SK-N-SH (cell line): Measurements from ENCODE around the gene DNAJC21. TPM values are rescaled to one million over a fixed set of nuclear protein-coding genes. Genes with fewer than 3 reads are reported as not detected.

Source experiments
- CTCF ChIA-PET: fragments of 300-600, 350-600 bp; formaldehyde crosslinking; extraction: SDS; loops from one replicate; lab custom pipeline; 2021; lab: Yijun Ruan, JAX
- POLR2A ChIA-PET: fragments of 350-600 bp; sonication (Branson Sonifier 250); formaldehyde crosslinking; extraction: SDS; loops from one replicate; lab custom pipeline; 2020; ENCODE audit warnings: antibody characterized with exemption, inconsistent platforms; lab: Yijun Ruan, JAX
- DNase-seq: peaks from one replicate; pipeline ENCODE4 v3.0.0; 2012
- H2AFZ ChIP-seq: fragments of 200-600 bp; sonication (generic); 2 replicates; pipeline ENCODE4 v1.8.1; 2016; ENCODE audit warnings: antibody characterized with exemption, mild to moderate bottlenecking, low read depth
- H3F3A ChIP-seq: fragments of 200-600 bp; sonication (generic); replicated peaks from 2 replicates; pipeline ENCODE3; 2016; ENCODE audit warnings: antibody characterized with exemption, mild to moderate bottlenecking; ENCODE audit not compliant: insufficient read depth
- H3K27ac ChIP-seq, 2 experiments: fragments of 200-500 bp in 1 of 2; fragments of 200-600 bp in 1 of 2; sonication (Bioruptor generic) in 1 of 2; sonication (generic), shearing (Covaris generic) in 1 of 2; 2 replicates each; pipeline versions ENCODE4 v1.5.1 to v1.6.1; 2014 to 2016; ENCODE audit warnings: low read depth in 2 of 2, inconsistent platforms in 1 of 2, low read length in 1 of 2, mild to moderate bottlenecking in 1 of 2, mixed read lengths in 1 of 2
- H3K27me3 ChIP-seq: fragments of 200-600 bp; sonication (generic), shearing (Covaris generic); 2 replicates; pipeline ENCODE4 v1.6.1; 2016; ENCODE audit warnings: mixed run types; ENCODE audit not compliant: insufficient read depth
- H3K36me3 ChIP-seq, 2 experiments: fragments of 200-500 bp in 1 of 2; fragments of 200-600 bp in 1 of 2; sonication (Bioruptor generic) in 1 of 2; sonication (generic) in 1 of 2; replicated peaks in 1 of 2; 2 replicates each; pipeline versions ENCODE3 to v1.5.1; 2014 to 2016; ENCODE audit warnings: low read length in 1 of 2, mild to moderate bottlenecking in 1 of 2; ENCODE audit not compliant: insufficient read depth in 2 of 2, control insufficient read depth in 1 of 2
- H3K4me1 ChIP-seq, 2 experiments: fragments of 200-500 bp in 1 of 2; fragments of 200-600 bp in 1 of 2; sonication (Bioruptor generic) in 1 of 2; sonication (generic), shearing (Covaris generic) in 1 of 2; 2 replicates each; pipeline versions ENCODE4 v1.5.1 to v1.6.1; 2014 to 2016; ENCODE audit warnings: low read depth in 1 of 2, low read length in 1 of 2, mixed run types in 1 of 2; ENCODE audit not compliant: insufficient read depth in 2 of 2, control insufficient read depth in 1 of 2
- H3K4me2 ChIP-seq: fragments of 200-600 bp; sonication (generic), shearing (Covaris generic); 2 replicates; pipeline ENCODE4 v1.6.1; 2017; ENCODE audit warnings: mixed run types
- H3K4me3 ChIP-seq, 2 experiments: fragments of 200-500 bp in 1 of 2; fragments of 200-600 bp in 1 of 2; sonication (Bioruptor generic) in 1 of 2; sonication (generic), shearing (Covaris generic) in 1 of 2; 2 replicates each; pipeline versions ENCODE4 v1.5.1 to v1.8.1; 2014 to 2016; ENCODE audit warnings: low read depth in 2 of 2, inconsistent platforms in 1 of 2, low read length in 1 of 2, mild to moderate bottlenecking in 1 of 2, mixed read lengths in 1 of 2, moderate library complexity in 1 of 2
- H3K79me2 ChIP-seq: fragments of 200-600 bp; sonication (generic); 2 replicates; pipeline ENCODE4 v1.8.1; 2017; ENCODE audit warnings: mild to moderate bottlenecking; ENCODE audit not compliant: insufficient read depth
- H3K9ac ChIP-seq: fragments of 200-600 bp; sonication (generic); 2 replicates; pipeline ENCODE4 v1.6.1; 2017; ENCODE audit warnings: mixed run types
- H3K9me2 ChIP-seq: fragments of 200-600 bp; sonication (generic); 2 replicates; pipeline ENCODE4 v1.6.1; 2017; ENCODE audit warnings: mixed run types
- H3K9me3 ChIP-seq: fragments of 200-600 bp; sonication (generic); 2 replicates; pipeline ENCODE4 v1.6.1; 2017; ENCODE audit warnings: mixed run types, mild to moderate bottlenecking, moderate library complexity
- H4K20me1 ChIP-seq: fragments of 200-600 bp; sonication (generic); 2 replicates; pipeline ENCODE4 v1.6.1; 2017; ENCODE audit warnings: mild to moderate bottlenecking, mixed run types; ENCODE audit not compliant: insufficient read depth
- CHD2 ChIP-seq: fragments of 150-350 bp; IDR thresholded peaks from 2 replicates; pipeline ENCODE4 v1.6.1; 2018; ENCODE audit warnings: low read length; ENCODE audit not compliant: partially characterized antibody
- EP300 ChIP-seq, 2 experiments: IDR thresholded peaks; 2 replicates each; pipeline versions ENCODE4 v1.4.0 to v1.6.1; 2012; ENCODE audit warnings: borderline replicate concordance in 1 of 2, low read depth in 1 of 2, low read length in 1 of 2
- EZH2phosphoT487 ChIP-seq: fragments of 200-600 bp; sonication (generic); IDR thresholded peaks from 2 replicates; pipeline ENCODE4 v1.6.1; 2017; ENCODE audit warnings: low read depth, mixed run types, mild to moderate bottlenecking, antibody characterized with exemption, moderate library complexity, borderline replicate concordance
- FOXJ3 ChIP-seq: sonication (generic); formaldehyde crosslinking; IDR thresholded peaks from 2 replicates; pipeline ENCODE4 v1.5.1; 2020; ENCODE audit warnings: mild to moderate bottlenecking, missing genetic modification reagents
- FOXM1 ChIP-seq: IDR thresholded peaks from 2 replicates; pipeline ENCODE4 v1.4.0; 2012; ENCODE audit warnings: low read depth, mild to moderate bottlenecking
- GABPA ChIP-seq: IDR thresholded peaks from 2 replicates; pipeline ENCODE4 v1.4.0; 2012; ENCODE audit warnings: low read depth, mild to moderate bottlenecking
- GATA2 ChIP-seq: sonication (generic); formaldehyde crosslinking; IDR thresholded peaks from 2 replicates; pipeline ENCODE4 v1.5.0; 2020; ENCODE audit warnings: mild to moderate bottlenecking, missing genetic modification reagents
- MEF2A ChIP-seq: IDR thresholded peaks from 2 replicates; pipeline ENCODE4 v1.4.0; 2012; ENCODE audit warnings: low read depth, borderline replicate concordance
- NFIC ChIP-seq: IDR thresholded peaks from 2 replicates; pipeline ENCODE4 v1.4.0; 2012; ENCODE audit warnings: borderline replicate concordance
- POLR2AphosphoS5 ChIP-seq: IDR thresholded peaks from 2 replicates; pipeline ENCODE4 v1.6.1; 2012; ENCODE audit warnings: low read depth, low read length
- RAD21 ChIP-seq: IDR thresholded peaks from 2 replicates; pipeline ENCODE4 v1.6.1; 2012; ENCODE audit warnings: mild to moderate bottlenecking, low read length
- RCOR1 ChIP-seq: fragments of 150-350 bp; IDR thresholded peaks from 2 replicates; pipeline ENCODE4 v1.6.1; 2017; ENCODE audit warnings: antibody characterized with exemption, low read length
- SIN3A ChIP-seq: IDR thresholded peaks from 2 replicates; pipeline ENCODE4 v1.6.1; 2012; ENCODE audit warnings: low read depth, mild to moderate bottlenecking, low read length, moderate library complexity, borderline replicate concordance
- SMC3 ChIP-seq: IDR thresholded peaks from 2 replicates; pipeline ENCODE4 v1.6.1; 2012; ENCODE audit warnings: low read depth, low read length, improper control_type of control experiment
- TAF1 ChIP-seq: IDR thresholded peaks from 2 replicates; pipeline ENCODE4 v1.6.1; 2012; ENCODE audit warnings: low read depth, mild to moderate bottlenecking, low read length, moderate library complexity, borderline replicate concordance
- TCF12 ChIP-seq: IDR thresholded peaks from 2 replicates; pipeline ENCODE4 v1.4.0; 2012
- TEAD4 ChIP-seq: IDR thresholded peaks from 2 replicates; pipeline ENCODE4 v1.4.0; 2012; ENCODE audit warnings: mild to moderate bottlenecking, borderline replicate concordance; ENCODE audit not compliant: insufficient read depth
- YY1 ChIP-seq: IDR thresholded peaks from 2 replicates; pipeline ENCODE4 v1.4.0; 2012; ENCODE audit warnings: low read depth, mild to moderate bottlenecking
- WGBS: methylation state at CpG from one replicate; pipeline ENCODE4 v1.1.6; 2017; ENCODE audit warnings: low lambda C conversion rate; 5-methylcytosine and 5-hydroxymethylcytosine counted together
- polyA plus RNA-seq, 3 experiments: library from polyadenylated mRNA; depleted of rRNA; stranded (reverse); fragments of >200 nt; gene quantifications; 2 replicates each; pipeline ENCODE4 v1.2.3, GENCODE V29; 2012
- TF ChIP-seq, protein P1 (sequence below): IDR thresholded peaks from 2 replicates; pipeline ENCODE4 v1.6.1; 2012; ENCODE audit warnings: mild to moderate bottlenecking, low read depth, low read length, moderate library complexity
- TF ChIP-seq, protein P2 (sequence below): IDR thresholded peaks from 2 replicates; pipeline ENCODE4; 2012
- TF ChIP-seq, protein P3 (sequence below): IDR thresholded peaks from 2 replicates; pipeline ENCODE4 v1.4.0; 2012; ENCODE audit warnings: low read depth
- TF ChIP-seq, protein P4 (sequence below): fragments of 150-350 bp; IDR thresholded peaks from 2 replicates; pipeline ENCODE4 v1.6.1; 2016; ENCODE audit warnings: mild to moderate bottlenecking, low read depth, low read length

Gene DNAJC21
- polyA plus RNA-seq, 1 of the 3 experiments (the other 2 are of a cell fraction), result 8.8 TPM

DNA sequence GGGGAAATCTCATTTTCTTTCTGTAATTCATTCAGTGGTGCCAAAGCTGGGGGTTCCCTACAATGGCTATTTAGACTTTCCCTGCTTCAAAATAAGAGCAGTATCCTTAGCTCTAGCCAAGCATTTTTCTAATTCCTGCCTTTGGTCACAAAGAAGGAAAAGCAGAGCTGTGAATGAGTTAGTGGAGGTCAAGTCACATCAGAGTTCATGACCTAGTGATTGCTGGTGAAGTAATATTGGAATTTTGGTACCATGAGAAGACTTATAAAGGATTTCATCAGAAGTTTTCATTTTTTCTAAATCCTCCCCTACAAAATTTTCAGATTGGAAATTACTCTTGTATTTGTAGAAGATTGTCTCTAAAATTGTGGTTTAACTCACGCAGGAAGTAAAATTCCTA is 28.0 kb downstream of the DNAJC21 start:
- H2AFZ ChIP-seq, result no peak overlapping the region
- no peak overlapping the region for H3K27ac ChIP-seq
- CTCF ChIA-PET, result interaction anchor here (0.6 to 2.2 kb wide), 10 partner anchors 14 to 466 kb away, joined by 3 to 11 read pairs (median 4); no protein-coding TSS in a partner anchor
- no peaks in the 10 kb centered on the region for H3K27me3 ChIP-seq
- TF ChIP-seq NFIC, result no peak
- TF ChIP-seq, protein P1, sequence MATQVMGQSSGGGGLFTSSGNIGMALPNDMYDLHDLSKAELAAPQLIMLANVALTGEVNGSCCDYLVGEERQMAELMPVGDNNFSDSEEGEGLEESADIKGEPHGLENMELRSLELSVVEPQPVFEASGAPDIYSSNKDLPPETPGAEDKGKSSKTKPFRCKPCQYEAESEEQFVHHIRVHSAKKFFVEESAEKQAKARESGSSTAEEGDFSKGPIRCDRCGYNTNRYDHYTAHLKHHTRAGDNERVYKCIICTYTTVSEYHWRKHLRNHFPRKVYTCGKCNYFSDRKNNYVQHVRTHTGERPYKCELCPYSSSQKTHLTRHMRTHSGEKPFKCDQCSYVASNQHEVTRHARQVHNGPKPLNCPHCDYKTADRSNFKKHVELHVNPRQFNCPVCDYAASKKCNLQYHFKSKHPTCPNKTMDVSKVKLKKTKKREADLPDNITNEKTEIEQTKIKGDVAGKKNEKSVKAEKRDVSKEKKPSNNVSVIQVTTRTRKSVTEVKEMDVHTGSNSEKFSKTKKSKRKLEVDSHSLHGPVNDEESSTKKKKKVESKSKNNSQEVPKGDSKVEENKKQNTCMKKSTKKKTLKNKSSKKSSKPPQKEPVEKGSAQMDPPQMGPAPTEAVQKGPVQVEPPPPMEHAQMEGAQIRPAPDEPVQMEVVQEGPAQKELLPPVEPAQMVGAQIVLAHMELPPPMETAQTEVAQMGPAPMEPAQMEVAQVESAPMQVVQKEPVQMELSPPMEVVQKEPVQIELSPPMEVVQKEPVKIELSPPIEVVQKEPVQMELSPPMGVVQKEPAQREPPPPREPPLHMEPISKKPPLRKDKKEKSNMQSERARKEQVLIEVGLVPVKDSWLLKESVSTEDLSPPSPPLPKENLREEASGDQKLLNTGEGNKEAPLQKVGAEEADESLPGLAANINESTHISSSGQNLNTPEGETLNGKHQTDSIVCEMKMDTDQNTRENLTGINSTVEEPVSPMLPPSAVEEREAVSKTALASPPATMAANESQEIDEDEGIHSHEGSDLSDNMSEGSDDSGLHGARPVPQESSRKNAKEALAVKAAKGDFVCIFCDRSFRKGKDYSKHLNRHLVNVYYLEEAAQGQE, result no peak
- H3K9ac ChIP-seq, result no peak overlapping the region
- POLR2A ChIA-PET, result no interaction called here
- no peaks in the 10 kb centered on the region for H3K4me1 ChIP-seq
- no peaks in the 10 kb centered on the region for H4K20me1 ChIP-seq
- DNase-seq, result no peak
- no peaks in the 10 kb centered on the region for H3K9me3 ChIP-seq
- no peak overlapping the region for H3K4me2 ChIP-seq
- WGBS, result 100% methylated on average over 1 of the region's 1 CpG
- H3K36me3 ChIP-seq, result peaks cover 26 to 27% of the 10 kb centered on the region in 2 experiments
- H3K4me3 ChIP-seq, result no peak overlapping the region
- peaks cover 16% of the 10 kb centered on the region for H3F3A ChIP-seq
- H3K9me2 ChIP-seq, result no peaks in the 10 kb centered on the region
- no peaks in the 10 kb centered on the region for H3K79me2 ChIP-seq

DNA sequence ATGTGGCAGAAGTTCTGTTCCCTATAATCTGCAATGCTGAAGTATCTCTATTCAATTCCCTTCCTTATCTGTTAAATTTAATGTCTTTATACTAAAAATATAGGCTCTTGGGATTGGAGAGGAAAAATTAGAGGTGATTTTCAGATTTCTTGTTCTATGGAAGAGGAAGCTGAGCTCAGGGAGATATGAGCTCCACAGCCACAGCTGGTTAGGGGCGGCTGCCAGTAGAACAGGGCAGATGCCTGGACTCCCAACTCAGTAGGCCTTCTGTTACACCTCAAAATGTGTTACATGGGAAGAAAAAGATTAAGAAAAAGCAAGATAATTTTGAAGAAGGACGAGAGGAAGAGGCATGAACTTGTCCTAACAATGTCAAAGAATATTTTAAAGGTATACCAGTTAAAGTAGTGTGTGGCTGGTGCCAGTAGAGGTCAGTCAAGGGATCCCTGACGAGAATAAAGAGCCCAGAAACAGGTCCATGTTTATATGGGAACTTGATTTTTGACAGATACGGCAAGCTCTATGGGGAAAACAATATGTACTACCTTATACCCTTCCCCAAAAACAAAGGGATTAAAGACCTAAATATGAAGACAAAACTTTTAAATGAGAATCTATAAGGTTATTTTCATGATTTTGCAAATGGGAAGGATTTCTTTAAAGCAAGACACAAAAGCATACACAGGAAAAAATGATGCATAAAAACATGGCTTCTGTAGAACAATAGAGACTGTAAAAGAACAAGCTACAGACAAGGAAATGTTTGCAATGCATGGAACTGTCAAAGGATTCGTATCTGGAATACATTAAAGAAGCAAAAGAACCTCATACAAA is 28.7 kb downstream of the DNAJC21 start:
- H3K4me2 ChIP-seq, result no peak overlapping the region
- no peaks in the 10 kb centered on the region for H3K9me3 ChIP-seq
- H3K9ac ChIP-seq, result no peak overlapping the region
- ChIA-PET POLR2A (no interaction called here), CTCF (interaction anchor here (0.6 to 2.2 kb wide), 20 partner anchors 9 to 1001 kb away, joined by 3 to 11 read pairs (median 4); no protein-coding TSS in a partner anchor)
- DNase-seq, result peak; percentile 61
- no peaks in the 10 kb centered on the region for H4K20me1 ChIP-seq
- H3K27me3 ChIP-seq, result no peaks in the 10 kb centered on the region
- H3K4me3 ChIP-seq, result no peak overlapping the region
- H3K27ac ChIP-seq, result no peak overlapping the region
- no peaks in the 10 kb centered on the region for H3K79me2 ChIP-seq
- peaks cover 16% of the 10 kb centered on the region for H3F3A ChIP-seq
- H3K9me2 ChIP-seq, result no peaks in the 10 kb centered on the region
- H2AFZ ChIP-seq, result no peak overlapping the region
- H3K36me3 ChIP-seq, result peaks cover 24 to 26% of the 10 kb centered on the region in 2 experiments
- no peaks in the 10 kb centered on the region for H3K4me1 ChIP-seq
- 48% methylated on average over 5 of the region's 5 CpGs for WGBS
- TF ChIP-seq EP300 (IDR thresholded peaks at IDR 0.05; ENCODE audit: borderline replicate concordance in 1 of 2, low read depth in 1 of 2, low read length in 1 of 2), result no peak
- TF ChIP-seq, protein P2, sequence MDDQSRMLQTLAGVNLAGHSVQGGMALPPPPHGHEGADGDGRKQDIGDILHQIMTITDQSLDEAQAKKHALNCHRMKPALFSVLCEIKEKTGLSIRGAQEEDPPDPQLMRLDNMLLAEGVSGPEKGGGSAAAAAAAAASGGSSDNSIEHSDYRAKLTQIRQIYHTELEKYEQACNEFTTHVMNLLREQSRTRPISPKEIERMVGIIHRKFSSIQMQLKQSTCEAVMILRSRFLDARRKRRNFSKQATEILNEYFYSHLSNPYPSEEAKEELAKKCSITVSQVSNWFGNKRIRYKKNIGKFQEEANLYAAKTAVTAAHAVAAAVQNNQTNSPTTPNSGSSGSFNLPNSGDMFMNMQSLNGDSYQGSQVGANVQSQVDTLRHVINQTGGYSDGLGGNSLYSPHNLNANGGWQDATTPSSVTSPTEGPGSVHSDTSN, result no peak
- TF ChIP-seq TAF1, result no peak
- no peak for TF ChIP-seq FOXM1
- no peak for TF ChIP-seq EZH2phosphoT487
- no peak for TF ChIP-seq TEAD4
- no peak for TF ChIP-seq POLR2AphosphoS5
- no peak for TF ChIP-seq RCOR1
- no peak for TF ChIP-seq CHD2
- no peak for TF ChIP-seq GATA2 (CRISPR knock-in tag)
- no peak for TF ChIP-seq YY1
- TF ChIP-seq, protein P3, sequence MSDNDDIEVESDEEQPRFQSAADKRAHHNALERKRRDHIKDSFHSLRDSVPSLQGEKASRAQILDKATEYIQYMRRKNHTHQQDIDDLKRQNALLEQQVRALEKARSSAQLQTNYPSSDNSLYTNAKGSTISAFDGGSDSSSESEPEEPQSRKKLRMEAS, result no peak
- TF ChIP-seq GABPA, result no peak
- TF ChIP-seq SIN3A, result no peak
- TF ChIP-seq TCF12, result no peak
- TF ChIP-seq MEF2A, result no peak
- TF ChIP-seq, protein P4, sequence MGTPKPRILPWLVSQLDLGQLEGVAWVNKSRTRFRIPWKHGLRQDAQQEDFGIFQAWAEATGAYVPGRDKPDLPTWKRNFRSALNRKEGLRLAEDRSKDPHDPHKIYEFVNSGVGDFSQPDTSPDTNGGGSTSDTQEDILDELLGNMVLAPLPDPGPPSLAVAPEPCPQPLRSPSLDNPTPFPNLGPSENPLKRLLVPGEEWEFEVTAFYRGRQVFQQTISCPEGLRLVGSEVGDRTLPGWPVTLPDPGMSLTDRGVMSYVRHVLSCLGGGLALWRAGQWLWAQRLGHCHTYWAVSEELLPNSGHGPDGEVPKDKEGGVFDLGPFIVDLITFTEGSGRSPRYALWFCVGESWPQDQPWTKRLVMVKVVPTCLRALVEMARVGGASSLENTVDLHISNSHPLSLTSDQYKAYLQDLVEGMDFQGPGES, result no peak
- peak; percentile 55 for TF ChIP-seq RAD21
- peak; percentile 21; the same call in 1 of the 2 replicates for TF ChIP-seq SMC3
- no peak for TF ChIP-seq FOXJ3 (CRISPR knock-in tag)
